Fibroblast of skin of scalp (primary cell): ENCODE results near the gene PRR5L.
A peak's percentile ranks its signal among the peaks of the same experiment; 100 is the strongest.
"Not testable (repeated sequence)": the region's sequence is repeated elsewhere in the genome, so short reads cannot be mapped to it uniquely, and the experiment has no call there.

Experiments used
- DNase-seq: peaks from one replicate; pipeline ENCODE4 v3.0.0-alpha.2; 2013

Gene PRR5L

DNA sequence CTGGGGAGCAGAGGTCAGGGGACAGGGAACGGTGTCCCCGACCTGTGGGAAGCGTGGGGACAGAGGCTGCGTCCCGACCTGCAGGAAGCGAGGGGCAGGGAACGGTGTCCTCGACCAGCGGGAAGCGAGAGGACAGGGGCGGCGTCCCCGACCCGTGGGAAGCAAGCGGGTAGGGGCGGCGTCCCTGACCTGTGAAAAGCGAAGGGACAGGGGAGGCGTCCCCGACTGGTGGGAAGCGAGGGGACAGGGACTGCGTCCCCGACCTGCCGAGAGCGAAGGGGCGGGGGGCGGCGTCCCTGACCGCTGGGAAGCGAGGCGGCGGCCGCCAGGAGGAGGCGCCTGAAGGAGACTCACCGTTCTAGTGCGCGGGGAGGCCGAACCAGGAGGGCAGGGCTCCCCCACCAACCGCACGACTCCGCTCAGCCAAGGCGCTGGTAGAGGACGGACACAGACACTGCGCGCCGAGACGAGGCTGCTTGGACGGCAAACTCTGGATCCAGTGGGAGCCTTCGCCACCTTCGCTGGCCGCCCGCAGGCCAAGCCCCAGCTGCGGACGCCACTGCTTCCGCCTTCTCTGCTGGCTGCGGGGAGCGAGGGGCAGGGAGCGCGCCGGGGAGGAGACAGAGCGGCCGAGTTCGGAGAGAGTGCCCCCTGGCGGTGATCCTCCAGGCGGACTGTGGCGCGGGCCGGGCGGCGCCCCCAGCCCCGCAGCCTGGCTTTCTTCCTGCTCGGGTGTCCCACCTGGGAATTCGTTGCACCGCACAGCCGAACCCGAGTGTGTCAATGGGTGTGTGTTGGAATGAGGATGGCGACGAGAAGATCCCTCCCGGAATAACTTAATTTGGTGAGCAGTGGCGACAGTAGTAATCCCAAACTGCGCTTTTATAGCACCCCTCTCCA is 213.9 kb downstream of the PRR5L start, which contains the start of gene TRAF6:
TRAF6 (minus strand) TSS at position 579 of the 900 bp plus-strand sequence. CDS start 8,757 bp downstream, outside the sequence.
- peak; percentile 85 for DNase-seq

DNA sequence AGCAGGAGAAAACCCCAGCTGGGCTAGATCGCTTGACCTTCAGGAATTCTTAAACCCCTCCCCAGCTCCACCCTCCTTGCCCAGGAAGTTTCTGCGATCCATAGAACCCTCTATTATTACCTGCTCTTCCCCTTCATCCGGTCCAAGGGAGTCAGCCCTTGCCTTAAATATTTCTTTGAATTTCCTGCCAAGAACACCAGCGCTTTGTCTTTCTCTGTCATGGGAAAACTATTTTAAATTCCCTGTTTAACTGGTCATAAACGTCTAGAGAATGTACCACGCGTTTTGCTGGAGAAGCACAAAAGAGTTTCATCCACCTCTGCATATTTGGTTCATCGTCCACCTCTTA is 214.5 kb downstream of the PRR5L start:
- peak; percentile 32 for DNase-seq

DNA sequence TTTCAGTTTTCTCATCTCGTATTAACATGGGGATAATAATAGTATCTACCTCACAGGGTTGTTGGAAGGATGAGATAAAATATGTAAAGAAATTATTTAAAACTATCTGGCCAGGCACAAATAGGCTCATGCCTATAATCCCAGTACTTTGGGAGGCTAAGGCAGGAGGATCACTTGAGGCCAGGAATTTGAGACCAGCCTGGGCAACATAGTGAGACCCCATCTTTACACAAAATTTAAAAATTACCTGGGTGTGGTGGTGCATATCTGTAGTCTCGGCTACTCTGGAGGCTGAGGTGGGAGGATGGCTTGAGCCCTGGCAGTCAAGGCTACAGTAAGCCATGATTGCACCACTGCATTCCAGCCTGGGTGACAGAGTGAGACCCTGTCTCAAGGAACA is 215.0 kb downstream of the PRR5L start:
- DNase-seq: not testable (repeated sequence)

DNA sequence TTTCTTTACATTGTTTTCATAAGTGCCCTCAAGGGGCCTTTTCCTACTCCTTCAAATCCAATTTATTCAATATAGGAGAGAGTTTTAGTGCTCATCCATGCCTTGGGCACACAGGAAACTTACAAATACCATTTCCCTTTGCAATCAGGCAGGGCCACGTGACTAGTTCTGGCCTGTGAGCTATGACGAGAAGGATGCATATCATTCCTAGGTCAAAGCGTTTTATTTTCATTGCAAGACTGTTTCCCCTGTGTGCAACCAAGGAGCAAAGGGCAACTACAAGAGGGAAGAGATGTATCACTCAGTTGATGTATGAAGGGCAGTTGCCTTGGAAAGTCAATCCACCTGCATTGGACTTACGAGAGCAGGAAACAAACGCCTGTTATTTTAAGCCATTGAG is 215.9 kb downstream of the PRR5L start:
- DNase-seq: no peak

DNA sequence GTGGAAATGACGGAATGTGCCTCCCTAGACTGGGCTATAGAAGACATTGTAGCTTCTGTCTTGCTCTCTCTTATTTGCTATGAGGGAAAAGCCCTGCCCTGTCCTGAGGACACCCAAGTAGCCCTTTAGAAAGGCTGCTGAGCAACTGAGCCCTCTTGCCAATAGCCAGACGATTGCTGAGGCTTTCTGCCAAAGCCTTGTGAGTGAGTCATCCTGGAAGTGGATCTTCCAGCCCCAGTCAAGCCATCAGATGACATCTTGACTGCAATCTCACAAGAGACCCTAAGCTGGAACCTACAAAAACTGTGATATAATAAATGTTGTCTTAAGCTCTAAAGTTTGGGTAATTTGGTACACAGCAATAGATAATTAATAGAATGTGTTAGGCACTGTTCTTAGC is 217.9 kb downstream of the PRR5L start:
- no peak for DNase-seq
